Measurements from ENCODE around the gene AAR2.
A peak's percentile ranks its signal among the peaks of the same experiment; 100 is the strongest.

Gene AAR2

DNA sequence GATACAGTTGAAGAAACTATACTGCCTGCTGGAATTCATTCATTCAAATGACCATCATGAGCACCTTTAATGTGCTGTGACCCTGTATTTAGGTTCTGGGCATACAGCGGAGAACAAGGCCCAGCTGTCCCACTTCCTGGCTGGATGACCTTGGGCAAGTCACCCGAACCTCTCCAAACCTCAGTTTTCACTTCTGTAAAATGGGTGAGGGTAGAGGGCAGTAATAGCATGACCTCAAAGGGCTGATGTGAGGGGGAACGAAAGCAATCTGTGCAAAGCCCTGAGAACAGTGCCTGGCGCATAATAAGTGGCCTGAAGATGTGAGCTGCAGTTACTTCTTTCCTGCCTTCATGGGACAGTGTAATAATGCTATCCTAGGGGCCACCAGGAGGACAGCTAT lies 20.5 kb upstream of the AAR2 start:
- intact Hi-C loops (cut with DNase I), result no loop called here
- no peak for DNase-seq

DNA sequence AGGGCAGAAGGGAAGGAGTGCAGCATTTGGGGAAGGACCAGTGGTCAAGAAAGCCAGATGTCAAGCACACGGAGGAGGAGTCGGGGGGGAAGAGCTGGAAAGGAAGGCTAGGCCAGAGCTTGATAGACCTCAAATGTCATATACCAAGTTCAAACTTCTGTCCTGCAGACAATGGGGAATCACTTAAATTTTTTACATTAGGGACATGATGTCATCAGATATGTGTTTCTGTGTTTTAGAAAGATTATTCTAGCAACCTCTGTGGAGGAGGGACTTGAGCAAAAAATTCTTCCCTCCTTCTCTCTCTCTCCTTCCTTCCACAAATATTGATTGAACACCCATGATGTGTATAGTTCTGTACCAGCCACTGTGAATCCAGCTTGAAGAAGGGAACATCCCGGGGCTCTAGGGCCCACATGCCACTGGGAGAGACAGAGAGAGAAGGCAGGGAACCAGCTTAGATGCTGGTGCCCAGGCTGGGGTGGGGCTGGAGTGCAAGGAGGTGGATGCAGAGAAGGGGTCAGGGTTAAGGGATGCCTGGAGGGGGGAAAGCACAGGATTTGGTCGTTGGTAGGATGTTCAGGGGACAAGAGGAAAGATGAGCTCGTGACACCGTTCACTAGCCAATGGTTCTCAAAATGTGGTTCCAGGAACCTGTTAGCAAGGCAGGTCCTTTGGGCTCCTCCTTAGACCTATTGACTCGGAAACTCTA lies 19.8 kb upstream of the AAR2 start:
- DNase-seq, result no peak
- intact Hi-C loops (cut with DNase I), result no loop called here

DNA sequence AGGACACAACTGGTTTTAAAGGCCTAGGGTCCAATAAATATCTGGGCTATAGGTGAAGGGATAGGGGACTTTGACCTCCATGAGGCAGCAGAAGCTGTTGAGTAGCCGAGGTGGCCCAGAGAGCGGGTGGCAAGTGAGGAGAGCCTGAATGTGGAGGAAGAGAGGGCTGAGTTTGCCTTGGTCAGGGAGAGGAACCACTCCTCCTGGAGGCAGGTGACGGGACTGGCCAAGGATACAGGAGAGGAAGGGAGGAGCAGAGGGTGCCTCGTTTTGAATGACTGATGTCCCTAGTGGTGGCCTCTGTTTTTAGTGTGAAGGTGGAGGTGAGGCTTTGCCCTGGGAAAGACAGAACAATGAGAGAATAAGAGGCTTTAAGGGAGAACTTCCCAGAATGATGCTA lies 19.1 kb upstream of the AAR2 start:
- intact Hi-C loops (cut with DNase I), result no loop called here
- DNase-seq, result no peak

DNA sequence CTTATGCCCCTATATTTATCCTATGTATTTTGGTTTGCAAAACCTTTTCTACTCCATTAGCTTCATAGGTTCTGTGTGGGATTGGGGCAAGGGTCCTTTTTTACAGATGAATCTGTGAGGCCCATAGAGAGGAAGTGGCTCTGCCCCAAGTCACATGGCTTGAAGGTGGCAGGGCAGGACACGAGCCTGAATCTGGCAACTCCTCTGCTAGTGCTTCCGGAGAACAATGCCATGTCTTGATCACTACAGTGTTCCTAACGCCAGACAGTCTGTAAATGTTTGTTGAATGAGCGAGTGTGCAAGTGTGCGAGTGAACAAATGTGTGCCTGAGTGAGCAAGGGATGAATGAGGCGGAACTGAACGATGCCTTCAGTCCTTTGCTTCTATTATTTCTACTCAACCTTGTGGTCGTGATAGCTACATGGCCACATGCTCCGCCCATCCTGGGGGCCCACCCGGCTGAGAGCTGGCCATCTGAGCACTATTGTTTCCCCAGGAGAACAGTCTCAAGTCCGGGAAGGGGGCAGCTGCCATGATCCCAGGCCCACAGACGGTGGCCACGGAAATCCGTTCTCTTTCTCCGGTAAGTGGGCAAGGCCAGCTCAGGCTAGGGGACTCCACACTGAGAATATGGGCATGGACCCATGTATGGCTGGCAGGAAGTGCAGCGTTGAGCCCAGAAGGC lies 17.8 kb upstream of the AAR2 start:
- intact Hi-C loops (cut with DNase I), result no loop called here
- DNase-seq, result peak in 16 of 42 donors; percentile 12 to 62 (median 33)

DNA sequence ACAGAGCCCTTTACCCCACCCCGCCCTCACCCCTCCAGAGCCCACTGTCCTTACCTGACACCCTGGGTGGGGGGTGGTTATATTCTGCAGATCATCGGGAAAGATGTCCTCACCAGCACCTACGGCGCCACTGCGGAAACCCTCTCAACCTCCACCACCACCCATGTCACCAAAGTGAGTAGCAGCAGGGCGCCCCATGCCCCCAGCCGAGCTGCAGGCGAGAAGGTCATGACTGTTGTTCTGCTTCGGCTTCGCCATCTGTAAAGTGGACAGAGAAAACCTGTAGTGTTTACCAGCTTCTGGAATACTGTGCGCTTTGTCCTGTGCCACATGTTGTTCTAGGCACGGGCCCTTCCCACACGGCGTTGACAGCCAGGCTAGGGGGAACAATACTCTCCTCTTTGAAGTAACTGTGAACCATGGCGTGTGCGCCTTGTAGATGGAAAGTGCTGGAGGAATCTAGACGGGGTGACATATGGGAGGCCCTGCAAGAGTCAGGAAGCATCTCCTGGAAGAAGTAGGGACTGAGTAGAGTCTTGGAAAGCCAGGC lies 16.5 kb upstream of the AAR2 start:
- peak in 32 of 42 donors; percentile 17 to 73 (median 44) for DNase-seq
- intact Hi-C loops (cut with DNase I), result no loop called here

DNA sequence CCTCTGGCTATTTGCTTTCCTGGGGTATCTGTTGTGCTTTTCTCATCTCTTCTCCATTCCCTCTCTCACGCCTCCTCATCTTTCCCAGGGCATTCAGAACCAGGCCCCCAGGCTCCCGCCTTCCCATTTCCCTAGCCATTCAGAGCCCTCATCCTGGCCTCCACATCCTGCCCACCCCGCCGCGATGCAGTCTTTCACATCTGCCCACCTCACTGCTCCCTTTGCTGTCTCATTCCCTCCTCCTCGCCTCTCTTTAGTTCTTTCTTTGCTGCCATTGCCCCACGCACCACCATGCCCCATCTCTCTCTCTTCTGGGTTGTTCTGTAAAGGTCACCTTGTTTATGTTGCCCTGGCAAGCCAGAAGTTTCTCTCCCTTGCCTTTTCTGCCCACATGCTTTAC lies 10.6 kb upstream of the AAR2 start:
- intact Hi-C loops (cut with DNase I), result no loop called here
- DNase-seq, result peak in 23 of 42 donors; percentile 15 to 71 (median 47)

DNA sequence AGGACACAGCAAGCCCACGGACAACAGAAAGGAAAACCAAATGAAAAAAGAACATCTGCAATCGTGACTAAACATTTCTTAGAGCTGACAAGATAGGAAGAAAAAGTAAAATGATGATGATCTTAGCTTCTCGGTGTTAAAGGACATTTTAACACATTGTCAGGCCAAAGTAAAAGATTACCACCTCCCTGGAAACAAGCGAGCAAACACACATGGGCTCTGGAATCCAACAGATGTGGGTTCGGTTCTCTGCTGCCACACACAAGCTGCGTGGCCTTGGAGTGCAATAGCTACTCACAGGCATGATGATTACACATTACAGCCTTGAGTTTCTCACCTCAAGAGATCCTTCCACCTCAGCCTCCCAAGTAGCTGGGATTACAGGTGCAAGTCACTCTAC lies 7.5 kb upstream of the AAR2 start:
- no peak for DNase-seq
- intact Hi-C loops (cut with DNase I), result no loop called here

DNA sequence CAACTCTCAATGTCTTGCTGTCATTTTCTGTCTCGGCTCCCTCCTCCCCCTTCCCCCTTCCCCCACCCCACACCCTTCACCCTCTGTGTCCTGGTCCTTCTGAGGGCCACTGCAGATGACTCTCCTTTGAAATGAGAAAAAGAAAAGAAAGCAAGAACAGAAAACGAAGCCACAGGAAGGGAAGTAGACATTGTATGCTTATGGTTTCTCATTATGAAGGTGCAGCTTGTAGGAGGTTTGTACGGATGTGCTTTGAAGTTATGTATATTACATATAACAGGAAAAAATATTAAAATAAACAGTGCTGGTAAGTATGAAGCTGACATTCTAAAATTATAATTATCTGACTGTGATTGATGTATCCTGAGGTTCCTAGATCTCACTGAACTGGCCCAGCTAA lies 6.3 kb upstream of the AAR2 start:
- intact Hi-C loops (cut with DNase I), result no loop called here
- no peak for DNase-seq

DNA sequence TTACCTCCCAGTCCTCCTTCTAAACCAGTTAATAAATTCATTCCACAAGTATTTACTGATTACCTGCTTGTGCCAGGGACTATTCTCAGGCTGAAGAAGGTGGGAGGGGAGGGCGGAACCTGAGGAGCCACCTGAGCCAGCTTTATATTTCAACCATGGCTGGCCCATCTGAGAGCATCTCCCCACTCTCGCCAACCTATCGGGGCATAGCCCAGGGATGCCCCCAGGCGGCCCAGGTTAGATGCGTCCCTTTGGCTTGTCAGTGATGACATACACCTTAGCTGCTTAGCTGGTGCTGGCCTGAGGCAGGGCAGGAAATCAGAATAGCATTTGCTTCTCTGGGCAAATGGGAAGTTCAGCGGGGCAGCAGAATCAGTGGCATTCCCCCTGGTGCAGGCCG lies 4.9 kb upstream of the AAR2 start:
- intact Hi-C loops (cut with DNase I), result no loop called here
- DNase-seq, result no peak

DNA sequence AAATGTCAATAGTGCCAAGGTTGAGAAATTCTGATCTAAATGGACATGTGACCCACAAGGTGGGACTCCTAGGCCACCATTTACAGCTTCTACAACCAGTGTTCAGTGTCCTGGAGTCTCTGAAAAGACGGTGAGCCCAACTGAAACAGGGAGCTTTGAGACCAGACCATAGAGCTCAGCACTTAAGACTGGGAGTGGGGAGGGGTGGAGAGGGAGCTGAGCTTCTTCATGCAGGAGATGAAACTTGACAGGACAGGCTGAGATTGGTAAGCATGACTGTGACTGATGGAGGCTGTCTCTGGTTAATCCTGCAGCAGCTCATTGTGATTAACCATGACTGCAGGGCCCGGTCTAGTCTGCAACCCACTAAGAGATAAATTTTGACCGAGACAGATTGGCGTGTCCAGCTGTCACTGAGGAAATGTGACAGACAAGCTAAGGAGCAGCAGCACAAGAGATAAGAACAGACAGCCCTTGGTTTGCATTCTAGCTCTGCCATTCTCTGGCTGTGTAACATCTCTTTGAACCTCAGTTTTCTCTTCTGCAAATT lies 1.4 kb upstream of the AAR2 start:
- no peak for DNase-seq
- intact Hi-C loops (cut with DNase I), result no loop called here

DNA sequence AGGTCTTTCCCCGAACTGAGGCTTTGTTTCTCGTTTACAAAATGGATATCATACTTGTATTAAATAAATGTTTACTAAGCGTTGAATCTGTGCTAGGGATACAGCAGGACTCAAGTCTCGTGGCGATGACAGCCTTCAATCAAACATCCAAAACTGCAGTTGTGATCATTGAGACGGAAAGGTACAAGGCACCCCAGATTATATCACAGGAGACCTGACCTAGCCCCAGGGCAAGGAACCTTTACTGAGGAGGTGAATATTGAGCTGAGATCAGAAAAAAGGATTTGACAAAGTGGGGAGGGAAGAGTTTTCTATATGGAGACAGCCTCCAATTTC lies 476 bp downstream of the AAR2 start:
- intact Hi-C loops (cut with DNase I), result no loop called here
- DNase-seq, result no peak

DNA sequence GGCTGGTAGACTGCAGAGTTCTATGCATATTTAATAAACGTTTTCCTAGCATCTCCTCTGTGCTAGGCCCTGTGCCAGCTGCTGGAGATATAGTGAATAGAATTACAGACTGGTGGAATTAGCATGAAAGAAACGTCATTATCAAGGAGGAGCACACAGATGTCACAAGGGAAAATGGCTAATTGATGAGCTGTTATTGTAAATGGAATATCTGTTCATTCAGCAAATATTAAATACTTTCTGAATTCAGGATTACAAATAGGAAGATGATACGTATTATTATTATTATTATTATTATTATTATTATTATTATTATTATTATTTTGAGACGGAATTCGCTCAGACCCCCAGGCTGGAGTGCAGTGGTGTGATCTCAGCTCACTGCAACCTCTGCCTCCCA lies 1.2 kb downstream of the AAR2 start:
- intact Hi-C loops (cut with DNase I), result no loop called here

DNA sequence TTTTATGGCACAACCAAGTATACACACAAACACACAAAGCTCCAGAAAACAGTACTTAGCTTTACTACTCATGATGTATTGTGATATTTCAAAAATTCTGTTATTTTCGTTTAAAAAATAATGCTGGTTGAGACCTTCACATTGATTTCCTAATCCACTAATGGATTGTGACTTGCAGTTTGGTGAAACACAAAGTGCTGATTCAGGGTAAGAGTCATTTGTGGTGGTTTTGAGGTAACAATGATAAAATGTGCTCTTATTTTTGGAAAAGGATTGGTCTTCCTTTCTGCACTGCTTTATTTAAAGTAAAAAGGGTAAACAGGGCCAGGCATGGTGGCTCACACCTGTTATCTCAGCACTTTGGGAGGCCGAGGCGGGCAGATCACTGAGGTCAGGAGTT lies 1.9 kb downstream of the AAR2 start:
- DNase-seq, result no peak
- intact Hi-C loops (cut with DNase I), result no loop called here

More for the DNA sequence above, 1.2 kb downstream of the AAR2 start:
- DNase-seq, result no peak

DNA sequence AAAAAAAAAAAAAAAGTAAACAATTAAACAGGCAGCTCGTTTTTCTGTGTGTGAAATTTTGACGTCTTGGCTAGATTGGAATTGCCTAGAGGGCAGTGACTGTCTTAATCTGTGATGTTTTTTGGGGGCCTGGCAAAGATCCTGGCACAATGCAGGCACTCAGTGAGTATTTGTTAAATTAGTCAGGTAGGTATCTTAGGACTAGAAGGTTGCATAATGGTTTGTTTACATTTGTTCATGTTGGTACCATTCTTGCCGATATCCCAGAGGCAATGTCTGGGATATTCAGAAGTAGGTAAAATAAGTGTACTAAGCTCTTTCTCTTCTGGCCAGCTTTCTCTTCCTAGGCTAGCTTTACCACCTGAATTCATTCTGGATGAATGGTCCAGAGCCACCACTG lies 2.5 kb downstream of the AAR2 start:
- intact Hi-C loops (cut with DNase I), result no loop called here
- DNase-seq, result no peak

DNA sequence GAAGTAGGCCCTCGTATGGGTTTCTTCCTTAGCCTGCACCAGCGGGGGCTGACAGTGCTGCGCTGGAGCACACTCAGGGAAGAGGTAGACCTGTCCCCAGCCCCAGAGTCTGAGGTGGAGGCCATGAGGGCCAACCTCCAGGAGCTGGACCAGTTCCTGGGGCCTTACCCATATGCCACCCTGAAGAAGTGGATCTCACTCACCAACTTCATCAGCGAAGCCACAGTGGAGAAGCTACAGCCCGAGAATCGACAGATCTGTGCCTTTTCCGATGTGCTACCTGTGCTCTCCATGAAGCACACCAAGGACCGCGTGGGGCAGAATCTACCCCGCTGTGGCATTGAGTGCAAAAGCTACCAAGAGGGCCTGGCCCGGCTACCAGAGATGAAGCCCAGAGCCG lies 3.8 kb downstream of the AAR2 start:
- DNase-seq, result no peak

DNA sequence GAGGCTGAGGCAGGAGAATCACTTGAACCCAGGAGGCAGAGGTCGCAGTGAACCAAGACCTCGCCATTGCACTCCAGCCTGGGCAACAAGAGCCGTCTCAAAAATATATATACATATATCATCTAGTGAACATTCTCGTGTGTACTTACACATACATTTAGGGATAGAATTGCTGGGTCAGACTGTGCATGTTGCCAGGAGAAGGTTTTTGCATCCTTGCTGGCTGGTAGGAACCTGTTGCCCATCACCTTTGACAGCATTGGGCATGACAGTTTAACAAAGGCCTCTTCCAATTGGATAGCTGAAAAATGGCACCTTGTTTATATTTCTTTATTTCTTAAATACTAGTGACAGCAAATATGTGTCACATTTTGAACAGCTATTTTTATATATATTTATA lies 5.4 kb downstream of the AAR2 start:
- DNase-seq, result no peak
- intact Hi-C loops (cut with DNase I), result no loop called here

More for the DNA sequence above, 3.8 kb downstream of the AAR2 start:
- intact Hi-C loops (cut with DNase I), result no loop called here

DNA sequence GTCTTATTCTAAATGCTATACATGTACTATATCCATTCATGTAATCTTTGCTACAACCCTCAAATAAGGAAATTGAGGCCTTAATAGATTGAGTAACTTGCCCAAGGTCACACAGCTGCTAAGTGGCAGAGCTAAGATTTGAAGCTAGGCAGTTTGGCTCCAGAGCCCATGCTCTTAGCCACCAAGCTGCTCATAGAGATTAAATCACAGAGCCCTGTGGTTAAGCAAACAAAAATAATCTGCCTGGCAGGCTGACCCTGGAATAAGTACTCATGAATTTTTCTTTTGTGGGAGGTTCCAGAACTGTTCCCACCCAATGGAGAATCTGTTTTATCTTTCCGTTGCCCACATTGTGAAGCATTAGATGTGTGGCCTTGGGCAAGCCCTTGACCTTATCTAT lies 7.4 kb downstream of the AAR2 start:
- intact Hi-C loops (cut with DNase I), result no loop called here
- DNase-seq, result no peak

DNA sequence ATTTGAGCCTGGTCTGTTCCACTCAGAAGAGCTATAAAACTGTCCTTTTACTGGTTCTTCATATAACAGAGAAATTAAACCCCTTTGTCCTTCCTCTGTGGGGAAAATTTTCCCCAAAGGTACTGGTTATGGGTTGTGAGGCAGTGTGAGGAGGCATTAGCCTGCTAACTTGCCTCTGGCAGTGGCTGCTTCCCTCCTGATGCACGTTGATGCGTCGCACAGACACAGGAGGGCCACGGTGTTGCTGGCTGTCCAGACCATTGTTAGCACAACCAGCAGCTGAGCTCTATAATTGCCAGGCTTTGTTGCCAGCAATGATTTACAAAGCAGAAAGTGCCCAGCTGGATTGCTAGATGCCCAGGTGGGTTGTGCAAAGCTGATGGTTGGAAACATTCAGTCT lies 10.1 kb downstream of the AAR2 start:
- intact Hi-C loops (cut with DNase I), result no loop called here
- no peak for DNase-seq

DNA sequence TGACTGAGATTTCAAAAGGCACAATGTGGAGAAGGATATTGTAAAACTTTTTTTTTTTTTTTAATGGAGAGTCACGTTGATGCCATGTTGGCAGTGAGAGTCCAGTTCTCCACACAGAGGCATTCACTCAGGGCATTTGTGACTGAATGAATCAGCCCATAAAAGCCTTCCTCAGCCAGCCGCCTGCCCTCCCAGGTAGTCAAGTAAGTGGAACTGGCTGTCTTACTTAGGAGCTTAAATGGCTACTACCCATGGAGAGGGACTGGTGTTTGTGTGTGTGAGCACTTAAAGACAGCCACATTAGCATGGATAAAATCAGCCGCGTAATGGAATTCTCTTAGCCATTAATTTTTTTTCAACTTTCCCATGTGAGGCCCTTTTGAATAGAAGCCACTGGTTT lies 12.6 kb downstream of the AAR2 start:
- intact Hi-C loops (cut with DNase I), result no loop called here
- peak in 10 of 42 donors; percentile 21 to 63 (median 33) for DNase-seq

DNA sequence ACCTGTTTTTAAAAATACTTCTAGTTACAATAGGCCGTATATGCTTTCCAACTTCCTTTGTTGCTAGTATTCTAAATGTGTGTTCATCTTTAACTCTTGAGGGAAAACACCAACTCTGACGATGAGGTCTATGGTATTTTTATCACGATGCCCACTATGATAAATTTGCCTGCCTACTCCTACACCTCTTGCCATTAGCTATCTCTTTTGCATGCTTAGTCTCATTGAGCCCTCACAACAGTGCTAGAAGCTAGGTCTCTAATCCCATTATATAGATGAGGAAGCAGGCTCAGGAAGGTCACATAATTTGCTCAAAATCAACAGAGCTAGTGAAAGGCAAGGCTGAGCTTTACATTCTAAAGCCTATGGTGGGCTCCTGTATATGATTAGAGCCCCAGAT lies 13.2 kb downstream of the AAR2 start:
- DNase-seq, result no peak
- intact Hi-C loops (cut with DNase I), result no loop called here

DNA sequence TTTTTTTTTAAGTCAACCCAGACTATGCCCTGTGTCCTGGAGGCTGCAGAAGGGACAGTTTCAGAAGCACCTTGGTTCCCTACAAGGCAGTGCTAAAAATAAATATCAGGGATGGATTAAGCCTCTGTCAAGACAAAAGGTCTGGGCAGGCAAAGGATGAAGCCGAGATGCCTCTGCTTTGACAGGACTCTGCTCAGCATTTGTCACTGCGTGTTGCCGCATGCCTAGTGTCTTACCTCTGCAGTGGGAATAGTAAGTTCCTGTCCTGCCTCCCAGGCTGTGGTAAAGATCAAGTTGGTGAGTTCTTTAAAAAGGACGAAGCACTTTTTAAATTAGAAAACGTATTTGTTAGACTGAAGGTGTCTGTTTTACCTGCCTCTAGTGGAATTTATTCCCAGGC lies 15.1 kb downstream of the AAR2 start:
- intact Hi-C loops (cut with DNase I), result no loop called here
- DNase-seq, result no peak

Data from head of caudate nucleus (tissue), 42 donors.